IPS-NIHi7 (cell line): ENCODE data around the gene ARHGAP6.

Experiments
- DNase-seq: peaks from one replicate; pipeline ENCODE4 v3.0.0; 2012; ENCODE audit warnings: mixed read lengths; ENCODE audit errors: extremely low spot score

Gene ARHGAP6

GRCh38 chrX:11296051-11296450, 369.7 kb downstream of the ARHGAP6 start:
- no peak for DNase-seq

- DNase-seq: no peak
Measured at GRCh38 chrX:11293113-11293512, 372.6 kb downstream of the ARHGAP6 start, which contains the start of gene AMELX. Gene AMELX, plus strand, starts transcription at chrX:11293413. Its CDS starts 1,376 bp downstream, at chrX:11294789.

- DNase-seq: no peak
Measured at GRCh38 chrX:11290416-11291102, 375.2 kb downstream of the ARHGAP6 start.

GRCh38 chrX:11287505-11287904, 378.2 kb downstream of the ARHGAP6 start:
- DNase-seq: no peak

GRCh38 chrX:11285651-11286050, 380.1 kb downstream of the ARHGAP6 start:
- no peak for DNase-seq

GRCh38 chrX:11282043-11282442, 383.7 kb downstream of the ARHGAP6 start:
- no peak for DNase-seq

GRCh38 chrX:11273544-11273943, 392.2 kb downstream of the ARHGAP6 start:
- no peak for DNase-seq

- no peak for DNase-seq
Measured at GRCh38 chrX:11272863-11273262, 392.9 kb downstream of the ARHGAP6 start.

- DNase-seq: no peak
Measured at GRCh38 chrX:11272290-11272689, 393.4 kb downstream of the ARHGAP6 start.

- no peak for DNase-seq
Measured at GRCh38 chrX:11269996-11270395, 395.7 kb downstream of the ARHGAP6 start.

GRCh38 chrX:11269006-11269405, 396.7 kb downstream of the ARHGAP6 start:
- DNase-seq: no peak

- DNase-seq: no peak
Measured at GRCh38 chrX:11267425-11267824, 398.3 kb downstream of the ARHGAP6 start.

- DNase-seq: no peak
Measured at GRCh38 chrX:11266573-11267003, 399.1 kb downstream of the ARHGAP6 start.

- DNase-seq: no peak
Measured at GRCh38 chrX:11265352-11265751, 400.4 kb downstream of the ARHGAP6 start.

- DNase-seq: no peak
Measured at GRCh38 chrX:11264925-11265324, 400.8 kb downstream of the ARHGAP6 start.

GRCh38 chrX:11261260-11261659, 404.5 kb downstream of the ARHGAP6 start:
- no peak for DNase-seq

- DNase-seq: no peak
Measured at GRCh38 chrX:11259437-11259836, 406.3 kb downstream of the ARHGAP6 start.

- DNase-seq: no peak
Measured at GRCh38 chrX:11257711-11258110, 408.0 kb downstream of the ARHGAP6 start.

GRCh38 chrX:11257290-11257689, 408.4 kb downstream of the ARHGAP6 start:
- no peak for DNase-seq

GRCh38 chrX:11254417-11255109, 411.2 kb downstream of the ARHGAP6 start:
- no peak for DNase-seq

GRCh38 chrX:11244636-11245035, 421.1 kb downstream of the ARHGAP6 start:
- DNase-seq: no peak

- no peak for DNase-seq
Measured at GRCh38 chrX:11242704-11243103, 423.0 kb downstream of the ARHGAP6 start.

- no peak for DNase-seq
Measured at GRCh38 chrX:11241720-11242119, 424.0 kb downstream of the ARHGAP6 start.
